Neuronal stem cell (in vitro differentiated cells): ENCODE measurements around the gene FAM210B.
"Not testable (repeated sequence)": the region's sequence is repeated elsewhere in the genome, so short reads cannot be mapped to it uniquely, and the experiment has no call there.

Experiments used
- DNase-seq: peaks from one replicate; pipeline ENCODE4 v3.0.0-alpha.2; 2013; ENCODE audit warnings: low spot score
- H2AFZ ChIP-seq: one replicate; pipeline ENCODE4 v1.6.1; 2013; ENCODE audit warnings: mild to moderate bottlenecking, low read length, inconsistent platforms
- H2AK5ac ChIP-seq: 2 replicates; pipeline ENCODE4 v1.6.1; 2013; ENCODE audit warnings: low read depth, mild to moderate bottlenecking, inconsistent platforms, low read length, moderate library complexity, mixed read lengths
- H2BK120ac ChIP-seq: 2 replicates; pipeline ENCODE4 v1.6.1; 2013; ENCODE audit warnings: low read depth, mild to moderate bottlenecking, inconsistent platforms, low read length, moderate library complexity, mixed read lengths
- H2BK12ac ChIP-seq: one replicate; pipeline ENCODE4 v1.6.1; 2013; ENCODE audit warnings: low read length, inconsistent platforms
- H2BK15ac ChIP-seq: 2 replicates; pipeline ENCODE4 v1.6.1; 2013; ENCODE audit warnings: mild to moderate bottlenecking, low read length, inconsistent platforms, mixed read lengths
- H2BK5ac ChIP-seq: one replicate; pipeline ENCODE4 v1.6.1; 2013; ENCODE audit warnings: inconsistent platforms, mild to moderate bottlenecking, low read length, moderate library complexity
- H3K14ac ChIP-seq: one replicate; pipeline ENCODE4 v1.6.1; 2013; ENCODE audit warnings: low read length, inconsistent platforms
- H3K18ac ChIP-seq: 2 replicates; pipeline ENCODE4 v1.6.1; 2013; ENCODE audit warnings: low read length, inconsistent platforms
- H3K23ac ChIP-seq: 2 replicates; pipeline ENCODE4 v1.6.1; 2013; ENCODE audit warnings: low read depth, mild to moderate bottlenecking, mixed read lengths, low read length, inconsistent platforms; ENCODE audit not compliant: poor library complexity
- H3K27ac ChIP-seq: replicated peaks from 3 replicates; pipeline ENCODE4 v1.5.1; 2013; ENCODE audit warnings: low read length, inconsistent platforms
- H3K27me3 ChIP-seq, 3 experiments: 2 replicates each; pipeline ENCODE4 v1.6.1; 2013; ENCODE audit warnings: low read length in 3 of 3, mild to moderate bottlenecking in 2 of 3, inconsistent platforms in 1 of 3, low read depth in 1 of 3, mixed read lengths in 1 of 3, moderate library complexity in 1 of 3; ENCODE audit not compliant: control insufficient read depth in 3 of 3, insufficient read depth in 3 of 3
- H3K36me3 ChIP-seq, 2 donors: replicated peaks in 1 of 2; 2 replicates each; pipeline ENCODE4 v1.6.1; 2013; ENCODE audit warnings: low read length in 2 of 2; ENCODE audit not compliant: control insufficient read depth in 2 of 2, insufficient read depth in 2 of 2
- H3K4ac ChIP-seq: 2 replicates; pipeline ENCODE4 v1.6.1; 2013; ENCODE audit warnings: inconsistent platforms, mild to moderate bottlenecking, low read length, moderate library complexity
- H3K4me1 ChIP-seq, 2 donors: 1 replicate in 1 of 2; 2 replicates in 1 of 2; pipeline ENCODE4 v1.6.1; 2013; ENCODE audit warnings: low read length in 2 of 2, low read depth in 1 of 2; ENCODE audit not compliant: control insufficient read depth in 2 of 2, insufficient read depth in 1 of 2
- H3K4me2 ChIP-seq: one replicate; pipeline ENCODE4 v1.6.1; 2013; ENCODE audit warnings: mild to moderate bottlenecking, low read length, inconsistent platforms; ENCODE audit not compliant: insufficient read depth, poor library complexity, severe bottlenecking
- H3K4me3 ChIP-seq, 2 donors: 2 replicates each; pipeline ENCODE4 v1.5.1; 2013; ENCODE audit warnings: low read length in 2 of 2, mild to moderate bottlenecking in 2 of 2, inconsistent platforms in 1 of 2, moderate library complexity in 1 of 2
- H3K79me1 ChIP-seq: one replicate; pipeline ENCODE4 v1.6.1; 2013; ENCODE audit warnings: low read depth, mild to moderate bottlenecking, inconsistent platforms, low read length, moderate library complexity
- H3K9ac ChIP-seq: one replicate; pipeline ENCODE4 v1.6.1; 2013; ENCODE audit warnings: mild to moderate bottlenecking, low read depth, low read length, inconsistent platforms; ENCODE audit not compliant: poor library complexity
- H3K9me3 ChIP-seq, 2 donors: replicated peaks in 1 of 2; 2 replicates each; pipeline versions ENCODE3 to v1.6.1; 2013; ENCODE audit warnings: low read length in 2 of 2, mild to moderate bottlenecking in 2 of 2, inconsistent platforms in 1 of 2, low read depth in 1 of 2, mixed read lengths in 1 of 2, moderate library complexity in 1 of 2; ENCODE audit not compliant: control insufficient read depth in 2 of 2, insufficient read depth in 1 of 2
- H4K8ac ChIP-seq: one replicate; pipeline ENCODE4 v1.6.1; 2013; ENCODE audit warnings: low read depth, mild to moderate bottlenecking, inconsistent platforms, low read length, moderate library complexity
- H4K91ac ChIP-seq: one replicate; pipeline ENCODE4 v1.6.1; 2013; ENCODE audit warnings: low read length, low read depth, mild to moderate bottlenecking, inconsistent platforms; ENCODE audit not compliant: poor library complexity
- WGBS, 2 donors: extraction: QIAGEN DNeasy Blood & Tissue Kit; methylation state at CpG; one replicate each; pipeline ENCODE4 v1.1.7; 2013; ENCODE audit warnings: missing lambda C conversion rate in 2 of 2, mixed read lengths in 1 of 2; ENCODE audit not compliant: insufficient read length in 2 of 2, insufficient replicate concordance in 1 of 2; ENCODE audit errors: extremely low coverage in 2 of 2; 5-methylcytosine and 5-hydroxymethylcytosine counted together

Gene FAM210B

DNA sequence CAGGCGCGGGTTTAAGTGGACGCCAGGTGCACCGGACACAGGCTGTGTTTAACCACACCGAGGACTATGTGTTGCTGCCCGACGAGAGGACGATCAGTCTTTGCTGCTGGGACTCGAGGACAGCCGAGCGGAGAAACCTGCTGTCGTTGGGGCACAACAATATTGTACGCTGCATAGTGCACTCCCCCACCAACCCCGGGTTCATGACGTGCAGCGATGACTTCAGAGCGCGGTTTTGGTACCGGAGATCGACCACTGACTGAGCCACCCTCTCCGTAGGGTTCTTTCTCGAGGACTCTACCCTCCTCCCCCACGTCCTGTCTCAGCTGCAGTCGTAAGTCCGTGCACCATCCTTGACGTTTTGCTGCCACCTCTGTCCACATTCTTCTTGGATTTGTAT lies 44.7 kb downstream of the FAM210B start:
- Histone ChIP-seq H3K14ac (no peak overlapping the region), H2AK5ac (no peak overlapping the region), H4K8ac (no peak overlapping the region), H3K9me3 (no peaks in the 10 kb centered on the region), H3K27ac (no peak overlapping the region), H3K18ac (no peak overlapping the region), H3K4me3 (no peak overlapping the region), H3K4me2 (no peak overlapping the region), H3K9ac (no peak overlapping the region), H3K36me3 (peaks cover 35 to 95% of the 10 kb centered on the region in 2 donors), H2AFZ (no peak overlapping the region), H3K4me1 (no peaks in the 10 kb centered on the region), H3K4ac (no peak overlapping the region), H2BK12ac (no peak overlapping the region), H3K79me1 (no peaks in the 10 kb centered on the region), H2BK15ac (no peak overlapping the region), H2BK5ac (no peak overlapping the region), H4K91ac (no peak overlapping the region), H2BK120ac (no peak overlapping the region), H3K23ac (no peak overlapping the region), H3K27me3 (no peaks in the 10 kb centered on the region)
- WGBS, 2 donors = no CpG with 5 or more reads among the region's 26 CpGs
- no peak for DNase-seq

- H2BK5ac ChIP-seq, H3K4me1 ChIP-seq, H2AFZ ChIP-seq, H3K14ac ChIP-seq, H2BK120ac ChIP-seq, H2BK12ac ChIP-seq, H3K4ac ChIP-seq, H4K8ac ChIP-seq, H3K79me1 ChIP-seq, H3K18ac ChIP-seq, H3K9me3 ChIP-seq, H3K27ac ChIP-seq, H3K27me3 ChIP-seq, DNase-seq, H3K4me2 ChIP-seq, H2BK15ac ChIP-seq, H3K4me3 ChIP-seq, H4K91ac ChIP-seq, H3K9ac ChIP-seq, H3K23ac ChIP-seq, H2AK5ac ChIP-seq: not testable (repeated sequence)
- WGBS, 2 donors = no CpG with 5 or more reads among the region's 12 CpGs
- peaks cover 30 to 93% of the 10 kb centered on the region in 2 donors for H3K36me3 ChIP-seq
These were observed 46.6 kb downstream of the FAM210B start for GRCh38 chr20:56405356-56405755.

GRCh38 chr20:56406910-56407309 lies 48.1 kb downstream of the FAM210B start:
- Histone ChIP-seq H3K36me3 (peaks cover 24 to 78% of the 10 kb centered on the region in 2 donors), H3K4me1 (no peaks in the 10 kb centered on the region), H3K23ac (no peak overlapping the region), H3K79me1 (no peaks in the 10 kb centered on the region), H4K91ac (no peak overlapping the region), H3K27ac (no peak overlapping the region), H3K9me3 (no peaks in the 10 kb centered on the region), H2BK15ac (no peak overlapping the region), H2BK12ac (no peak overlapping the region), H3K14ac (no peak overlapping the region), H3K18ac (no peak overlapping the region), H3K9ac (no peak overlapping the region), H2BK120ac (no peak overlapping the region), H2BK5ac (no peak overlapping the region), H3K4ac (no peak overlapping the region), H2AK5ac (no peak overlapping the region), H3K27me3 (no peaks in the 10 kb centered on the region), H2AFZ (no peak overlapping the region), H3K4me2 (no peak overlapping the region), H3K4me3 (no peak overlapping the region), H4K8ac (no peak overlapping the region)
- no CpG with 5 or more reads among the region's 3 CpGs for WGBS, 2 donors
- DNase-seq = no peak

GRCh38 chr20:56409521-56409920 lies 50.7 kb downstream of the FAM210B start:
- Histone ChIP-seq H3K23ac (no peak overlapping the region), H3K79me1 (no peaks in the 10 kb centered on the region)

More at GRCh38 chr20:56409521-56409920, 50.7 kb downstream of the FAM210B start:
- Histone ChIP-seq H2AK5ac (no peak overlapping the region), H3K27ac (no peak overlapping the region), H3K4me1 (no peaks in the 10 kb centered on the region), H3K18ac (no peak overlapping the region), H4K8ac (no peak overlapping the region), H3K4ac (no peak overlapping the region), H3K36me3 (peaks cover 17 to 60% of the 10 kb centered on the region in 2 donors), H3K9me3 (peaks cover 0 to 2% of the 10 kb centered on the region in 2 donors), H2BK12ac (no peak overlapping the region), H4K91ac (no peak overlapping the region), H2AFZ (no peak overlapping the region), H3K27me3 (no peaks in the 10 kb centered on the region), H3K4me3 (no peak overlapping the region), H3K9ac (no peak overlapping the region), H2BK120ac (no peak overlapping the region), H3K4me2 (no peak overlapping the region), H2BK15ac (no peak overlapping the region), H3K14ac (no peak overlapping the region), H2BK5ac (no peak overlapping the region)
- WGBS, 2 donors = no CpG with 5 or more reads among the region's 5 CpGs
- no peak for DNase-seq
